ENCODE results near the gene PARD3B. TPM values are rescaled to one million over a fixed set of nuclear protein-coding genes. Genes with fewer than 3 reads are reported as not detected.

PARD3B gene
- total RNA-seq, 1 experiment from 2014 or later: 3.6 TPM

- TF ChIP-seq REST (IDR thresholded peaks at IDR 0.05; ENCODE audit: insufficient read depth in 1 of 2, low read depth in 2 of 2, low read length in 1 of 2): peak in 1 of 2 experiments; percentile 54; a peak in 1 of 4 replicates
- TF ChIP-seq SIN3A (IDR thresholded peaks at IDR 0.05; ENCODE audit: borderline replicate concordance, insufficient read depth, low read depth, low read length): no peak
- TF ChIP-seq CTCF (IDR thresholded peaks at IDR 0.05): no peak
Measured at GRCh38 chr2:204850581-204850980, 305.3 kb downstream of the PARD3B start.

GRCh38 chr2:204853905-204854304 is 308.6 kb downstream of the PARD3B start:
- TF ChIP-seq REST (IDR thresholded peaks at IDR 0.05; ENCODE audit: insufficient read depth in 1 of 2, low read depth in 2 of 2, low read length in 1 of 2): no peak
- no peak for TF ChIP-seq SIN3A (IDR thresholded peaks at IDR 0.05; ENCODE audit: borderline replicate concordance, insufficient read depth, low read depth, low read length)
- TF ChIP-seq CTCF (IDR thresholded peaks at IDR 0.05): no peak
- TF ChIP-seq POLR2AphosphoS5 (IDR thresholded peaks at IDR 0.05; ENCODE audit: low read depth, low read length): no peak
- no peak for TF ChIP-seq TCF7L2 (IDR thresholded peaks at IDR 0.05; ENCODE audit: low read depth, low read length)
- Histone ChIP-seq H3K36me3 (ENCODE audit: control insufficient read depth, insufficient read depth, low read length) (no peaks in the 10 kb centered on the region), H3K4me1 (ENCODE audit: control insufficient read depth, insufficient read depth, low read length) (no peaks in the 10 kb centered on the region), H3K27me3 (ENCODE audit: control insufficient read depth, insufficient read depth, low read length) (no peaks in the 10 kb centered on the region), H3K4me3 (ENCODE audit: low read depth in 2 of 2, low read length in 2 of 2) (no peak overlapping the region), H3K9me3 (ENCODE audit: control insufficient read depth, insufficient read depth, low read depth, low read length) (no peaks in the 10 kb centered on the region), H3K27ac (ENCODE audit: low read length) (no peak overlapping the region)
- no peak for DNase-seq (ENCODE audit: low read depth, low spot score)
- BruUV-seq (replicated peaks): no TSS peak
- intact Hi-C loops (cut with micrococcal nuclease; ENCODE audit: unreplicated experiment): no loop called here
- CTCF ChIA-PET: no interaction called here
- POLR2A ChIA-PET: no interaction called here
- ATAC-seq: no peak
- in situ Hi-C loops (cut with HindIII; ENCODE audit: low pct_unique_long_range_greater_than_20kb, low sequenced_read_pairs): no loop called here

More at GRCh38 chr2:204850581-204850980, 305.3 kb downstream of the PARD3B start:
- no TSS peak for BruUV-seq (replicated peaks)
- DNase-seq (ENCODE audit: low read depth, low spot score) (no peak), ATAC-seq (no peak)
- CTCF ChIA-PET: no interaction called here
- intact Hi-C loops (cut with micrococcal nuclease; ENCODE audit: unreplicated experiment) (no loop called here), in situ Hi-C loops (cut with HindIII; ENCODE audit: low pct_unique_long_range_greater_than_20kb, low sequenced_read_pairs) (no loop called here)
- no peaks in the 10 kb centered on the region for H3K36me3 ChIP-seq (ENCODE audit: control insufficient read depth, insufficient read depth, low read length)
- no peak overlapping the region for H3K4me3 ChIP-seq (ENCODE audit: low read depth in 2 of 2, low read length in 2 of 2)
- no peak overlapping the region for H3K27ac ChIP-seq (ENCODE audit: low read length)
- no peaks in the 10 kb centered on the region for H3K27me3 ChIP-seq (ENCODE audit: control insufficient read depth, insufficient read depth, low read length)
- POLR2A ChIA-PET: interaction anchor here (0.6 kb wide), 1 partner anchor 9 kb away, joined by 3 read pairs; no protein-coding TSS in a partner anchor
- H3K4me1 ChIP-seq (ENCODE audit: control insufficient read depth, insufficient read depth, low read length): no peaks in the 10 kb centered on the region
- H3K9me3 ChIP-seq (ENCODE audit: control insufficient read depth, insufficient read depth, low read depth, low read length): no peaks in the 10 kb centered on the region

All from Panc1 (cell line).